Neural cell (in vitro differentiated cells): ENCODE results near the gene PLXNA4. TPM values are rescaled to one million over a fixed set of nuclear protein-coding genes. Genes with fewer than 3 reads are reported as not detected.

Experiments
- H2AFZ ChIP-seq: fragments of 200-600, 300-800 bp; sonication (generic), shearing (Covaris generic); 2 replicates; pipeline ENCODE4 v1.6.0; 2014; ENCODE audit warnings: low read depth, mild to moderate bottlenecking, antibody characterized with exemption, low read length, moderate library complexity
- H3F3A ChIP-seq: fragments of 200-600 bp; shearing (Covaris generic); 2 replicates; pipeline ENCODE4 v1.6.1; 2016; ENCODE audit warnings: mild to moderate bottlenecking, moderate library complexity, mixed read lengths, antibody characterized with exemption, low read length; ENCODE audit not compliant: insufficient read depth, poor library complexity, severe bottlenecking
- H3K27ac ChIP-seq: fragments of 200-600, 300-800 bp; sonication (generic), shearing (Covaris generic); 2 replicates; pipeline ENCODE4 v1.5.1; 2014; ENCODE audit warnings: mild to moderate bottlenecking, low read length, moderate library complexity
- H3K27me3 ChIP-seq: fragments of 300-800, 200-600 bp; sonication (generic), shearing (Covaris generic); 2 replicates; pipeline ENCODE4 v1.6.0; 2014; ENCODE audit warnings: mild to moderate bottlenecking, low read depth, low read length, moderate library complexity; ENCODE audit not compliant: insufficient read depth
- H3K36me3 ChIP-seq: fragments of 300-800, 200-600 bp; sonication (generic), shearing (Covaris generic); 2 replicates; pipeline ENCODE4 v1.5.1; 2014; ENCODE audit warnings: mild to moderate bottlenecking, antibody characterized with exemption, low read length, moderate library complexity; ENCODE audit not compliant: insufficient read depth
- H3K4me2 ChIP-seq: fragments of 300-800, 200-600 bp; sonication (generic), shearing (Covaris generic); 2 replicates; pipeline ENCODE4 v1.6.0; 2014; ENCODE audit warnings: mild to moderate bottlenecking, low read length
- H3K4me3 ChIP-seq: fragments of 300-800, 200-600 bp; sonication (generic), shearing (Covaris generic); 2 replicates; pipeline ENCODE4 v1.5.1; 2014; ENCODE audit warnings: mild to moderate bottlenecking, low read length, moderate library complexity
- H3K79me2 ChIP-seq: fragments of 200-600 bp; shearing (Covaris generic); replicated peaks from 2 replicates; pipeline ENCODE4 v1.6.0; 2014; ENCODE audit warnings: mild to moderate bottlenecking, low read length, moderate library complexity; ENCODE audit not compliant: insufficient read depth
- H3K9ac ChIP-seq: fragments of 300-800, 200-600 bp; sonication (generic), shearing (Covaris generic); 2 replicates; pipeline ENCODE4 v1.6.1; 2016; ENCODE audit warnings: mild to moderate bottlenecking, low read length, mixed read lengths
- H3K9me2 ChIP-seq: fragments of 200-600 bp; shearing (Covaris generic); 2 replicates; pipeline ENCODE4 v1.6.1; 2016; ENCODE audit warnings: mild to moderate bottlenecking, low read length, mixed read lengths; ENCODE audit not compliant: insufficient read depth
- H3K9me3 ChIP-seq: fragments of 200-600, 300-800 bp; sonication (generic), shearing (Covaris generic); 2 replicates; pipeline ENCODE4 v1.6.1; 2016; ENCODE audit warnings: mild to moderate bottlenecking, mixed run types, low read length, moderate library complexity, mixed read lengths
- H4K20me1 ChIP-seq: fragments of 200-600 bp; shearing (Covaris generic); 2 replicates; pipeline ENCODE4 v1.6.1; 2016; ENCODE audit warnings: mild to moderate bottlenecking, mixed run types; ENCODE audit not compliant: insufficient read depth
- EP300 ChIP-seq: fragments of 450-650 bp; conservative IDR thresholded peaks from 2 replicates; pipeline ENCODE4 v1.6.1; 2014; ENCODE audit warnings: antibody characterized with exemption, mild to moderate bottlenecking, moderate library complexity; ENCODE audit not compliant: poor library complexity, severe bottlenecking
- EZH2 ChIP-seq: fragments of 200-600, 300-800 bp; shearing (Covaris generic), sonication (generic); IDR thresholded peaks from 2 replicates; pipeline ENCODE4 v1.6.1; 2014; ENCODE audit warnings: antibody characterized with exemption, low read length, borderline replicate concordance, mild to moderate bottlenecking; ENCODE audit not compliant: insufficient read depth, poor library complexity, severe bottlenecking
- MXI1 ChIP-seq: fragments of 450-650 bp; conservative IDR thresholded peaks from 2 replicates; pipeline ENCODE4 v1.6.1; 2014; ENCODE audit warnings: antibody characterized with exemption, mild to moderate bottlenecking; ENCODE audit not compliant: poor library complexity, severe bottlenecking
- POLR2AphosphoS5 ChIP-seq: IDR thresholded peaks from 2 replicates; pipeline ENCODE4 v1.6.1; 2012
- RAD21 ChIP-seq: fragments of 450-650 bp; conservative IDR thresholded peaks from 2 replicates; pipeline ENCODE4 v1.6.1; 2014; ENCODE audit warnings: antibody characterized with exemption, mild to moderate bottlenecking, moderate library complexity
- SMC3 ChIP-seq: fragments of 450-650 bp; conservative IDR thresholded peaks from 2 replicates; pipeline ENCODE4 v1.6.1; 2014; ENCODE audit warnings: antibody characterized with exemption, mild to moderate bottlenecking, moderate library complexity; ENCODE audit not compliant: poor library complexity
- TAF1 ChIP-seq: IDR thresholded peaks from 2 replicates; pipeline ENCODE4 v1.6.1; 2012; ENCODE audit warnings: low read depth
- polyA plus RNA-seq: library from polyadenylated mRNA; depleted of rRNA; stranded (reverse); fragments of >200 nt; gene quantifications from 2 replicates; pipeline ENCODE4 v1.2.3, GENCODE V29; 2014
- TF ChIP-seq, protein P1 (sequence below): fragments of 450-650 bp; IDR thresholded peaks from 2 replicates; pipeline ENCODE4 v1.5.1; 2014; ENCODE audit warnings: antibody characterized with exemption, mild to moderate bottlenecking, moderate library complexity; ENCODE audit not compliant: poor library complexity, severe bottlenecking
- TF ChIP-seq, protein P2 (sequence below): IDR thresholded peaks from 2 replicates; pipeline ENCODE4 v1.6.1; 2012; ENCODE audit warnings: borderline replicate concordance

Gene PLXNA4
- polyA plus RNA-seq, 1 donor from 2014 or later: 7.2 TPM

DNA sequence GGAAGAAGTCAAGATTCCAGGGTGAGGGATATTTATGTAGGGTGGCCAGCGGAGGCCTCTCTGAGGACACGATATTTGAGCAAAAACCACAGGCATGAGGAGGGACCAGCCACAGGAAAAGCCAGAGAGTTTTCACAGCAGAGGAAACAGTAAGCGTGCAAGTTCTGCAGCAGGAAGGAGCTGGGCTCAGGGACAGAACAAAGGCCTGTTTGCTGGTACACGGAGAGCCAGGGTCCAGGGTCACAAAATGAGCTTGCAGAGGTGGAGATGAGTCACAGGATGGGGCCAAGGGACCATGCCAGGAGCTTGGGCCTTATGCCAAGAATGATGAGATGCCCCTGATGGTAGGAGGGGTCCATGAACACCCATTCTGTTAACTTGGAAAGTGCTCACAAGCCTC lies 283.5 kb downstream of the PLXNA4 start:
- Histone ChIP-seq H3K36me3 (no peaks in the 10 kb centered on the region), H3K9me3 (no peaks in the 10 kb centered on the region), H3F3A (no peaks in the 10 kb centered on the region), H3K4me3 (no peak overlapping the region), H2AFZ (no peak overlapping the region), H3K79me2 (no peaks in the 10 kb centered on the region), H3K27me3 (no peaks in the 10 kb centered on the region), H3K9me2 (no peaks in the 10 kb centered on the region), H3K9ac (no peak overlapping the region), H3K27ac (no peak overlapping the region), H3K4me2 (no peak overlapping the region), H4K20me1 (no peaks in the 10 kb centered on the region)
- TF ChIP-seq, protein P1, sequence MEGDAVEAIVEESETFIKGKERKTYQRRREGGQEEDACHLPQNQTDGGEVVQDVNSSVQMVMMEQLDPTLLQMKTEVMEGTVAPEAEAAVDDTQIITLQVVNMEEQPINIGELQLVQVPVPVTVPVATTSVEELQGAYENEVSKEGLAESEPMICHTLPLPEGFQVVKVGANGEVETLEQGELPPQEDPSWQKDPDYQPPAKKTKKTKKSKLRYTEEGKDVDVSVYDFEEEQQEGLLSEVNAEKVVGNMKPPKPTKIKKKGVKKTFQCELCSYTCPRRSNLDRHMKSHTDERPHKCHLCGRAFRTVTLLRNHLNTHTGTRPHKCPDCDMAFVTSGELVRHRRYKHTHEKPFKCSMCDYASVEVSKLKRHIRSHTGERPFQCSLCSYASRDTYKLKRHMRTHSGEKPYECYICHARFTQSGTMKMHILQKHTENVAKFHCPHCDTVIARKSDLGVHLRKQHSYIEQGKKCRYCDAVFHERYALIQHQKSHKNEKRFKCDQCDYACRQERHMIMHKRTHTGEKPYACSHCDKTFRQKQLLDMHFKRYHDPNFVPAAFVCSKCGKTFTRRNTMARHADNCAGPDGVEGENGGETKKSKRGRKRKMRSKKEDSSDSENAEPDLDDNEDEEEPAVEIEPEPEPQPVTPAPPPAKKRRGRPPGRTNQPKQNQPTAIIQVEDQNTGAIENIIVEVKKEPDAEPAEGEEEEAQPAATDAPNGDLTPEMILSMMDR: no peak
- TF ChIP-seq, protein P2, sequence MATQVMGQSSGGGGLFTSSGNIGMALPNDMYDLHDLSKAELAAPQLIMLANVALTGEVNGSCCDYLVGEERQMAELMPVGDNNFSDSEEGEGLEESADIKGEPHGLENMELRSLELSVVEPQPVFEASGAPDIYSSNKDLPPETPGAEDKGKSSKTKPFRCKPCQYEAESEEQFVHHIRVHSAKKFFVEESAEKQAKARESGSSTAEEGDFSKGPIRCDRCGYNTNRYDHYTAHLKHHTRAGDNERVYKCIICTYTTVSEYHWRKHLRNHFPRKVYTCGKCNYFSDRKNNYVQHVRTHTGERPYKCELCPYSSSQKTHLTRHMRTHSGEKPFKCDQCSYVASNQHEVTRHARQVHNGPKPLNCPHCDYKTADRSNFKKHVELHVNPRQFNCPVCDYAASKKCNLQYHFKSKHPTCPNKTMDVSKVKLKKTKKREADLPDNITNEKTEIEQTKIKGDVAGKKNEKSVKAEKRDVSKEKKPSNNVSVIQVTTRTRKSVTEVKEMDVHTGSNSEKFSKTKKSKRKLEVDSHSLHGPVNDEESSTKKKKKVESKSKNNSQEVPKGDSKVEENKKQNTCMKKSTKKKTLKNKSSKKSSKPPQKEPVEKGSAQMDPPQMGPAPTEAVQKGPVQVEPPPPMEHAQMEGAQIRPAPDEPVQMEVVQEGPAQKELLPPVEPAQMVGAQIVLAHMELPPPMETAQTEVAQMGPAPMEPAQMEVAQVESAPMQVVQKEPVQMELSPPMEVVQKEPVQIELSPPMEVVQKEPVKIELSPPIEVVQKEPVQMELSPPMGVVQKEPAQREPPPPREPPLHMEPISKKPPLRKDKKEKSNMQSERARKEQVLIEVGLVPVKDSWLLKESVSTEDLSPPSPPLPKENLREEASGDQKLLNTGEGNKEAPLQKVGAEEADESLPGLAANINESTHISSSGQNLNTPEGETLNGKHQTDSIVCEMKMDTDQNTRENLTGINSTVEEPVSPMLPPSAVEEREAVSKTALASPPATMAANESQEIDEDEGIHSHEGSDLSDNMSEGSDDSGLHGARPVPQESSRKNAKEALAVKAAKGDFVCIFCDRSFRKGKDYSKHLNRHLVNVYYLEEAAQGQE: no peak
- TF ChIP-seq EZH2 (no peak), SMC3 (no peak), RAD21 (no peak), MXI1 (no peak), EP300 (no peak), TAF1 (no peak)

DNA sequence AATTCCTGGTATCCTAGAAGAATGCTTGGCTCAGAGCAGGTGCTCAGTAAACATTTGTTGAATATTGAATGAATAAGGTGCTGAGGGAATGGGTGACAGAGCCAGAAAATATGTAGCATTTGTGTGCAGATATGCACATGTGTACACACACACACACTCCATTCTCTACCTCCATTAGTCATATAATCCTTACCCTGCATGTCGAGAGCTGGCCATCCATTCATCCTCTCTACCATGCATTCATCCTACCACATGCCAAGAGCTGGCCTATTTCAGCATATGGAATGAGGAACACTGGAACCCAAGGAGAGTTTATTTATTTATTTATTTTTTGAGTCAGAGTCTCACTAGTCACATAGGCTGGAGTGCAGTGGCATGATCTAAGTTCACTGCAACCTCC lies 284.8 kb downstream of the PLXNA4 start:
- no peaks in the 10 kb centered on the region for H3K9me3 ChIP-seq
- H3K9ac ChIP-seq: no peak overlapping the region
- no peaks in the 10 kb centered on the region for H3F3A ChIP-seq
- H3K27me3 ChIP-seq: no peaks in the 10 kb centered on the region
- H3K4me2 ChIP-seq: no peak overlapping the region
- H4K20me1 ChIP-seq: no peaks in the 10 kb centered on the region
- no peaks in the 10 kb centered on the region for H3K9me2 ChIP-seq
- no peak overlapping the region for H2AFZ ChIP-seq
- no peak overlapping the region for H3K27ac ChIP-seq
- no peak overlapping the region for H3K4me3 ChIP-seq
- H3K36me3 ChIP-seq: no peaks in the 10 kb centered on the region
- H3K79me2 ChIP-seq: no peaks in the 10 kb centered on the region
- TF ChIP-seq, protein P2: no peak
- TF ChIP-seq, protein P1: no peak
- TF ChIP-seq EZH2 (no peak), MXI1 (no peak), POLR2AphosphoS5 (no peak), SMC3 (no peak), EP300 (no peak), RAD21 (no peak), TAF1 (no peak)
